Measurements from ENCODE around the gene MYLK. TPM values are rescaled to one million over a fixed set of nuclear protein-coding genes. Genes with fewer than 3 reads are reported as not detected.
"Not testable (repeated sequence)": the region's sequence is repeated elsewhere in the genome, so short reads cannot be mapped to it uniquely, and the experiment has no call there.

Gene MYLK
- total and polyA plus RNA-seq, 9 of the 15 experiments (the other 6 are each of a cell fraction or from before 2014, with no cell fraction given), result 0.11 to 0.53 (median 0.18) TPM; not detected in 2

GRCh38 chr3:123702720-123703119 lies 181.4 kb downstream of the MYLK start (continued):
- no peak for TF ChIP-seq E2F8 (IDR thresholded peaks at IDR 0.05; ENCODE audit: low read depth, partially characterized antibody)
- TF ChIP-seq ZNF124 (CRISPR knock-in tag; IDR thresholded peaks at IDR 0.05), result no peak

- in situ Hi-C loops (cut with MboI); H3K4me3 ChIP-seq; H3K4me2 ChIP-seq (ENCODE audit: insufficient read depth, low read length); H3K27ac ChIP-seq (ENCODE audit: extremely low read depth, low read depth, low read length); H3K9ac ChIP-seq (ENCODE audit: insufficient read depth in 1 of 2, low read depth in 2 of 2, low read length in 2 of 2); H4K20me1 ChIP-seq (replicated peaks; ENCODE audit: control insufficient read depth, insufficient read depth, low read length); H3K4me1 ChIP-seq (replicated peaks in 1 of 2; ENCODE audit: control insufficient read depth in 2 of 2, insufficient read depth in 2 of 2, low read length in 2 of 2); CTCF ChIA-PET (ENCODE audit: low intra/inter-chr PET ratio); H3K36me3 ChIP-seq (ENCODE audit: control insufficient read depth, insufficient read depth, low read length); H3K9me3 ChIP-seq (replicated peaks; ENCODE audit: control insufficient read depth, insufficient read depth, low read depth, low read length); POLR2A ChIA-PET; H3K9me1 ChIP-seq (ENCODE audit: control insufficient read depth, insufficient read depth, low read length); H2AFZ ChIP-seq (ENCODE audit: low read depth, low read length); H3K79me2 ChIP-seq (ENCODE audit: control insufficient read depth, insufficient read depth, low read length); BruUV-seq (replicated peaks): not testable (repeated sequence)
- peaks cover 0 to 11% of the 10 kb centered on the region in 2 experiments; a peak in 1 of 5 replicates for H3K27me3 ChIP-seq (ENCODE audit: control insufficient read depth in 2 of 2, insufficient read depth in 2 of 2, low read length in 2 of 2)
- peak; percentile 73 for FAIRE-seq
- peak in 2 of 4 experiments; percentile 12 to 37 for DNase-seq (ENCODE audit: extremely low read depth in 1 of 4, low spot score in 3 of 4)
- TF ChIP-seq RAD21 (CRISPR knock-in tag; conservative IDR thresholded peaks at IDR 0.05 in 1 of 2, IDR thresholded peaks at IDR 0.05 in 1 of 2), result peak; percentile 27 to 51
- TF ChIP-seq CTCF (IDR thresholded peaks at IDR 0.05 in 2 of 3, conservative IDR thresholded peaks at IDR 0.05 in 1 of 3; ENCODE audit: insufficient read depth in 2 of 3, low read depth in 1 of 3, low read length in 3 of 3), result peak in 2 of 3 experiments; percentile 19 to 39; a peak in 2 of 6 replicates
- peak; percentile 25; the same call in 1 of the 2 replicates for TF ChIP-seq SMC3 (conservative IDR thresholded peaks at IDR 0.05; ENCODE audit: insufficient read depth, low read depth, low read length)
- intact Hi-C loops (cut with micrococcal nuclease), result loop anchor here (5.0 kb wide), 1 partner anchor 50 kb away; no protein-coding TSS in a partner anchor
- ATAC-seq, result peak; percentile 96
- 0% methylated on average over 1 of the region's 2 CpGs for WGBS (ENCODE audit: insufficient coverage, low coverage, missing lambda C conversion rate)
Measured at GRCh38 chr3:123702057-123702456, 182.1 kb downstream of the MYLK start.

All from K562 (cell line).